Smooth muscle cell (in vitro differentiated cells): ENCODE data around the gene SCEL. TPM values are rescaled to one million over a fixed set of nuclear protein-coding genes. Genes with fewer than 3 reads are reported as not detected.
"Not testable (repeated sequence)": the region's sequence is repeated elsewhere in the genome, so short reads cannot be mapped to it uniquely, and the experiment has no call there.

Experiments used
- DNase-seq: peaks from one replicate; lab custom pipeline; 2025; ENCODE audit not compliant: unreplicated experiment; lab: John Stamatoyannopoulos, UW
- H2AFZ ChIP-seq: fragments of 200-600 bp; sonication (generic); 2 replicates; pipeline ENCODE4 v1.6.0; 2016; ENCODE audit warnings: antibody characterized with exemption, low read depth, mild to moderate bottlenecking
- H3F3A ChIP-seq: fragments of 200-600 bp; sonication (generic); 2 replicates; pipeline ENCODE4 v1.6.0; 2017; ENCODE audit warnings: antibody characterized with exemption, low read depth
- H3K27ac ChIP-seq: fragments of 200-600 bp; sonication (generic); 2 replicates; pipeline ENCODE4 v1.5.1; 2016; ENCODE audit warnings: low read depth, mild to moderate bottlenecking
- H3K27me3 ChIP-seq: fragments of 200-600 bp; sonication (generic); 2 replicates; pipeline ENCODE4 v1.6.1; 2016; ENCODE audit warnings: low read depth, mild to moderate bottlenecking
- H3K36me3 ChIP-seq: fragments of 200-600 bp; sonication (generic); 2 replicates; pipeline ENCODE4 v1.5.1; 2016; ENCODE audit warnings: low read depth
- H3K4me1 ChIP-seq: fragments of 200-600 bp; sonication (generic); 2 replicates; pipeline ENCODE4 v1.5.1; 2016; ENCODE audit warnings: low read depth
- H3K4me2 ChIP-seq: fragments of 200-600 bp; sonication (generic); 2 replicates; pipeline ENCODE4 v1.6.0; 2016; ENCODE audit warnings: mild to moderate bottlenecking
- H3K4me3 ChIP-seq: fragments of 200-600 bp; sonication (generic); 2 replicates; pipeline ENCODE4 v1.5.1; 2016; ENCODE audit warnings: mild to moderate bottlenecking
- H3K79me2 ChIP-seq: fragments of 200-600 bp; sonication (generic); 2 replicates; pipeline ENCODE4 v1.6.0; 2016; ENCODE audit warnings: low read depth, mild to moderate bottlenecking
- H3K9ac ChIP-seq: fragments of 200-600 bp; sonication (generic); 2 replicates; pipeline ENCODE4 v1.6.0; 2016; ENCODE audit warnings: low read depth
- H3K9me3 ChIP-seq: fragments of 200-600 bp; sonication (generic); replicated peaks from 2 replicates; pipeline ENCODE4 v1.5.1; 2016; ENCODE audit warnings: low read depth
- H4K20me1 ChIP-seq: fragments of 200-600 bp; sonication (generic); 2 replicates; pipeline ENCODE4 v1.6.0; 2016; ENCODE audit warnings: low read depth
- WGBS: methylation state at CpG from one replicate; pipeline ENCODE4 v1.1.7; 2016; ENCODE audit warnings: low lambda C conversion rate; 5-methylcytosine and 5-hydroxymethylcytosine counted together
- polyA plus RNA-seq: library from polyadenylated mRNA; unstranded; fragments of >200 nt; fragmentation: Nextera tagmentation; extraction: Ambion mirVana; gene quantifications from 2 replicates; pipeline ENCODE4 v1.2.1, GENCODE V29; 2016
- total RNA-seq: library from RNA; depleted of rRNA; stranded (reverse); fragments of >200 nt; gene quantifications from 2 replicates; pipeline ENCODE4 v1.2.3, GENCODE V29; 2014
- TF ChIP-seq, protein P1 (sequence below): fragments of 200-600 bp; sonication (generic); IDR thresholded peaks from 2 replicates; pipeline ENCODE4 v1.5.1; 2017; ENCODE audit warnings: borderline replicate concordance, mild to moderate bottlenecking, antibody characterized with exemption; ENCODE audit not compliant: insufficient read depth, poor library complexity, severe bottlenecking

The SCEL gene
- total and polyA plus RNA-seq, 2 experiments from 2014 or later: 0.55 to 4.3 TPM

DNA sequence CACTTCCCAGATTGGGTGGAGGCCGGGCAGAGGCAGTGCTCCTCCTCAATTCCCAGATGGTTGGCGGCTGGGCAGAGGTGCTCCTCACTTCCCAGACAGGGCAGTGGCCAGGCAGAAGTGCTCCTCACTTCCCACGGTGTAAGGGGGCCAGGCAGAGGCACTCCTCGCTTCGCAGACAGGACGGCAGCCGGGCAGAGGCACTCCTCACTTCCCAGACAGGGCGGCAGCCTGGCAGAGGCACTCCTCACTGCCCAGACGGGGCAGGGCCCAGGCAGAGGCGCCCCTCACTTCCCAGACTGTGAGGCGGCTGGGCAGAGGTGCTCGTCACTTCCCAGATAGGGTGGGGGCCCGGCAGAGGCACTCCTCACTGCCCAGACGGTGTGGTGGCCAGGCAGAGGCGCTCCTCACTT lies 125.3 kb downstream of the SCEL start:
- WGBS: 85% methylated on average over 15 of the region's 15 CpGs
- Histone ChIP-seq H3K9ac (no peak overlapping the region), H3K4me1 (no peaks in the 10 kb centered on the region), H3K27me3 (no peaks in the 10 kb centered on the region), H3K9me3 (no peaks in the 10 kb centered on the region), H3F3A (no peaks in the 10 kb centered on the region), H4K20me1 (no peaks in the 10 kb centered on the region), H3K27ac (no peak overlapping the region), H3K4me3 (no peak overlapping the region), H3K4me2 (no peak overlapping the region), H3K36me3 (no peaks in the 10 kb centered on the region), H2AFZ (no peak overlapping the region), H3K79me2 (no peaks in the 10 kb centered on the region)
- TF ChIP-seq, protein P1, sequence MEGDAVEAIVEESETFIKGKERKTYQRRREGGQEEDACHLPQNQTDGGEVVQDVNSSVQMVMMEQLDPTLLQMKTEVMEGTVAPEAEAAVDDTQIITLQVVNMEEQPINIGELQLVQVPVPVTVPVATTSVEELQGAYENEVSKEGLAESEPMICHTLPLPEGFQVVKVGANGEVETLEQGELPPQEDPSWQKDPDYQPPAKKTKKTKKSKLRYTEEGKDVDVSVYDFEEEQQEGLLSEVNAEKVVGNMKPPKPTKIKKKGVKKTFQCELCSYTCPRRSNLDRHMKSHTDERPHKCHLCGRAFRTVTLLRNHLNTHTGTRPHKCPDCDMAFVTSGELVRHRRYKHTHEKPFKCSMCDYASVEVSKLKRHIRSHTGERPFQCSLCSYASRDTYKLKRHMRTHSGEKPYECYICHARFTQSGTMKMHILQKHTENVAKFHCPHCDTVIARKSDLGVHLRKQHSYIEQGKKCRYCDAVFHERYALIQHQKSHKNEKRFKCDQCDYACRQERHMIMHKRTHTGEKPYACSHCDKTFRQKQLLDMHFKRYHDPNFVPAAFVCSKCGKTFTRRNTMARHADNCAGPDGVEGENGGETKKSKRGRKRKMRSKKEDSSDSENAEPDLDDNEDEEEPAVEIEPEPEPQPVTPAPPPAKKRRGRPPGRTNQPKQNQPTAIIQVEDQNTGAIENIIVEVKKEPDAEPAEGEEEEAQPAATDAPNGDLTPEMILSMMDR: no peak
- no peak for DNase-seq

DNA sequence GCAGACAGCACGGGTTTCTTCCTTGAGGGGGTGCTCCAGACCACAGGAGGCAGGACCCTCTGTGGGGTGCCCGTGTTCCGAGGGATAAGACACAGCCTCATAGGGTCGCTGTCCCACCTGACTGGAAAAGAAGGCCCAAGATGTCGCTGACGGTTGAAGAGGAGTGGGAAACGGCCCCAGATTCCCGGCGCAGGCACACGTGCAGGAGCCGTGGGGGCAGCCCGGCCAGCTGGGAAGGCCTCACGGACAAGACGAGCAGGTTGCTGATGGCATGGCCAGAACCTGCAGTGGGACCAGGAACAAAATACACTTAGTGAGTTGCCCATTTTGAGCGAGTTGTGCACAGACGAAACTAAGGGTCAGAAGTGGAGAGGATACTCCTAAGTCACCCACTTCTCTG lies 126.8 kb downstream of the SCEL start:
- H4K20me1 ChIP-seq, H3K36me3 ChIP-seq, H3F3A ChIP-seq, H3K79me2 ChIP-seq, H3K9me3 ChIP-seq, H3K27ac ChIP-seq, DNase-seq, H3K4me3 ChIP-seq, H2AFZ ChIP-seq, H3K4me1 ChIP-seq, H3K9ac ChIP-seq, H3K27me3 ChIP-seq, H3K4me2 ChIP-seq: not testable (repeated sequence)
- 86% methylated on average over 16 of the region's 16 CpGs for WGBS

DNA sequence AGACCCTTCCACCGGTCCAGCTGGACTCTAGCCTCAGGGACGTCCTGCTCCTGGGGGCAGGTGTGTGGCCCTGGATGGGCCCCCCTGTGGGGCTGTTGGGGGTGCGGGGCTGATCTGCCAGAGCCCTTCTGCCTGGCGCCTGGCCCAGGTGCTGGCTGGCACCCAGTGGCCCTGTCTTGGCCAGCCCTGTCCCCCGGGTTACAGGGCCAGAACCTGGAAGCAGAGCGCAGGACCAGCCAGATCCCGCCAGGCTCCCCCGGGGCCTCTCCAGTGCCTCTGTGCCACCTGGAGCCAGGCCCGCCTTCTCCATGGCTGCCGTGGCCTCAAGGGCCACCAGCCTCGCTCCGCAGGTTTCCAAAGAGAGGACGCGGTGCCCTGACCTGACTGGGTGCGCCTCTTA lies 127.3 kb downstream of the SCEL start:
- not testable (repeated sequence) for H2AFZ ChIP-seq, H3K4me1 ChIP-seq, H3K79me2 ChIP-seq, H3K36me3 ChIP-seq, H4K20me1 ChIP-seq, H3K27me3 ChIP-seq, H3K27ac ChIP-seq, H3K4me2 ChIP-seq, H3K9me3 ChIP-seq, H3K4me3 ChIP-seq, H3K9ac ChIP-seq, H3F3A ChIP-seq, DNase-seq
- 93% methylated on average over 15 of the region's 15 CpGs for WGBS

DNA sequence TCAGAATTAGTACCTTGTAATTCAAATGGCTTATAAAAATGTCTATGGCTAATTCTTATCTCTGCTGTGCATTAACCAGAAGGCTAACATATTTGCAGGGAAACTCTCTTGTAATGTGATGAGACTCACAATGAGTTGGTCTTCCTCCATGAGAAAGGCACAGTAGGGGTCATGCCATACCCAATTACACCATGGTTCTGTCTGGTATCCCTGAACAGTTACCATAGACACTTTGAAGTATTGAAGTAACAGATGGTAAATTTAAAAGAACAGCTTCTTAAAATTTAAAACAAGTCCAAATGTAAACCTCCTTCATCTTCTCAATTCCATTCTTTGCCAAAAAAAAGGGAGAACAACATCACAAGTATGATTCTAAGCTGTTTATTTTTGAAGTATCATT lies 139.3 kb downstream of the SCEL start:
- TF ChIP-seq, protein P1: no peak
- Histone ChIP-seq H3K4me3 (no peak overlapping the region), H3K4me2 (no peak overlapping the region), H3K27me3 (no peaks in the 10 kb centered on the region), H3F3A (no peaks in the 10 kb centered on the region), H3K79me2 (no peaks in the 10 kb centered on the region), H2AFZ (no peak overlapping the region), H3K9me3 (no peaks in the 10 kb centered on the region), H3K4me1 (no peaks in the 10 kb centered on the region), H3K27ac (no peak overlapping the region), H3K9ac (no peak overlapping the region), H3K36me3 (no peaks in the 10 kb centered on the region), H4K20me1 (no peaks in the 10 kb centered on the region)
- DNase-seq: no peak

DNA sequence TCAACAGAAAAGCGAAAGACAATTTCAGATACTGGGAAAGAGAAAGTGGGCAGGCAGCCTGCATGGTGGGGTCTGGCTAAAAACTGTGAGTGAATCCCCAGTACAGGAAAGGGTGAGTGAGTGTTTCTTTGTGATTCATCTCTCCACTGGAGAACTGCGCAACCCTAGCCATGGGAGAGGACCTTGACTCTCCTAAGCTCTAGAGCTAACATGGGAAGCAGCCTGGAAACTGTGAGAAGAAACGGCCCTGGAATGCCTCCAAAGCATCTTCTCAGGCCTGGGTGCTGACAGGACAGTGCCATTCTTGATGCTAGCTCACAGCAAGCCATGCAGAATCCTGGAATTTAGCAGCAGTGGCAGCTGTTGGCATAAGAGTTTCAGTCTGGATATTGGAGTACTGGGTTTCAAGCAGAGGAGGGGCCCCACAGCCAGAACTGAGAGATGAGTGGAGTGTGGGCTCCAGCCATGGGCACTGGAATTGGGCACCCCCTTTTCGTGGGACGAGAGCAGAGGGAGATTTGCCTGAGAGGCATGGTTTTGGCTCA lies 143.3 kb downstream of the SCEL start:
- Histone ChIP-seq H3K36me3 (no peaks in the 10 kb centered on the region), H3K79me2 (no peaks in the 10 kb centered on the region), H3K9me3 (no peaks in the 10 kb centered on the region), H3F3A (no peaks in the 10 kb centered on the region), H3K4me2 (no peak overlapping the region), H4K20me1 (no peaks in the 10 kb centered on the region), H3K27ac (no peak overlapping the region), H3K9ac (no peak overlapping the region), H3K4me3 (no peak overlapping the region), H3K4me1 (no peaks in the 10 kb centered on the region), H2AFZ (no peak overlapping the region), H3K27me3 (no peaks in the 10 kb centered on the region)
- TF ChIP-seq, protein P1: no peak
- DNase-seq: no peak
- 80% methylated on average over 5 of the region's 5 CpGs for WGBS
